Activated T-helper 17 cell treated with anti-CD3 and anti-CD28 coated beads, Interleukin-2, amount 50 U/mL, for 72 hours (primary cell): ENCODE measurements around the gene FAIM2. TPM values are rescaled to one million over a fixed set of nuclear protein-coding genes. Genes with fewer than 3 reads are reported as not detected.

Experiments used
- ATAC-seq: fragments of 150-1000 bp; cut with Tn5 transposase; replicated peaks from 2 replicates; pipeline ENCODE4 v1.10.0; 2021; ENCODE audit warnings: mild to moderate bottlenecking, moderate library complexity
- H3K27ac Mint-ChIP-seq: one replicate; pipeline ENCODE4 v1.8.0; 2022; ENCODE audit warnings: mixed read lengths
- H3K27me3 Mint-ChIP-seq: one replicate; pipeline ENCODE4 v1.8.0; 2022; ENCODE audit warnings: mixed read lengths
- H3K36me3 Mint-ChIP-seq: one replicate; pipeline ENCODE4 v1.8.0; 2022; ENCODE audit warnings: low read depth, mild to moderate bottlenecking, mixed read lengths
- H3K4me1 Mint-ChIP-seq: one replicate; pipeline ENCODE4 v1.8.0; 2022; ENCODE audit warnings: mixed read lengths
- H3K4me3 Mint-ChIP-seq: one replicate; pipeline ENCODE4 v1.8.0; 2022; ENCODE audit warnings: mild to moderate bottlenecking, mixed read lengths
- H3K9me3 Mint-ChIP-seq: one replicate; pipeline ENCODE4 v1.8.0; 2022; ENCODE audit warnings: mixed read lengths
- total RNA-seq, 2 donors: library from RNA; stranded (reverse); gene quantifications; one replicate each; pipeline ENCODE4 v1.2.3, GENCODE V29; 2022

FAIM2 gene
- total RNA-seq, 2 donors from 2014 or later: 0.73 to 1.6 TPM

GRCh38 chr12:49900371-49900770 lies 3.3 kb downstream of the FAIM2 start:
- no peaks in the 10 kb centered on the region for H3K36me3 Mint-ChIP-seq

DNA sequence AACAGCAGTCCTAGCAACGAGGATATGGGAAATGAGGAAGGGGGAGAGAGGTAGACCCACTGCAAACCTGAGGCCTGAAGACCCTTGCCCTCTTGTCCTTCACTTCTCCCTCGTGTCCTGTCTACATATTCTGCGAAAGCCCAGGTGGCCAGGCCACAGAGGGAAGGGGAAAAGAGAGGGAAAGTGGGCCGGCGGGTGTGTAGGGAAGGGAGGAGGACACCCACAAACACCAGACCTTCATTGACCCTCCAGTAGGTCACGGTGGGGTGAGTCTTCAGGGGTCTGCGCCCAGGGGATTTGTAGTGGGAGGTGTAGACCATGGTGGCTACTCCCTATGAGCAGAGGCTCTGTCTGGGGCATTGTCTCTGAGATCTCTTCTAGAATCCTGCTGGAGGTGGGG lies 3.8 kb downstream of the FAIM2 start:
- no peaks in the 10 kb centered on the region for H3K9me3 Mint-ChIP-seq
- no peaks in the 10 kb centered on the region for H3K36me3 Mint-ChIP-seq
- no peak for ATAC-seq
- H3K4me3 Mint-ChIP-seq: no peak overlapping the region
- peaks cover 4% of the 10 kb centered on the region for H3K27me3 Mint-ChIP-seq
- peaks cover 8% of the 10 kb centered on the region for H3K4me1 Mint-ChIP-seq
- no peak overlapping the region for H3K27ac Mint-ChIP-seq

More at GRCh38 chr12:49900371-49900770, 3.3 kb downstream of the FAIM2 start:
- Mint-ChIP-seq H3K27ac (no peak overlapping the region), H3K4me1 (peaks cover 8% of the 10 kb centered on the region), H3K9me3 (no peaks in the 10 kb centered on the region), H3K4me3 (no peak overlapping the region), H3K27me3 (peaks cover 4% of the 10 kb centered on the region)
- no peak for ATAC-seq

- Mint-ChIP-seq H3K4me1 (peaks cover 3% of the 10 kb centered on the region), H3K9me3 (no peaks in the 10 kb centered on the region), H3K27me3 (no peaks in the 10 kb centered on the region), H3K36me3 (no peaks in the 10 kb centered on the region), H3K4me3 (no peak overlapping the region), H3K27ac (no peak overlapping the region)
- ATAC-seq: no peak
These were observed 4.3 kb downstream of the FAIM2 start for GRCh38 chr12:49899286-49899843.

DNA sequence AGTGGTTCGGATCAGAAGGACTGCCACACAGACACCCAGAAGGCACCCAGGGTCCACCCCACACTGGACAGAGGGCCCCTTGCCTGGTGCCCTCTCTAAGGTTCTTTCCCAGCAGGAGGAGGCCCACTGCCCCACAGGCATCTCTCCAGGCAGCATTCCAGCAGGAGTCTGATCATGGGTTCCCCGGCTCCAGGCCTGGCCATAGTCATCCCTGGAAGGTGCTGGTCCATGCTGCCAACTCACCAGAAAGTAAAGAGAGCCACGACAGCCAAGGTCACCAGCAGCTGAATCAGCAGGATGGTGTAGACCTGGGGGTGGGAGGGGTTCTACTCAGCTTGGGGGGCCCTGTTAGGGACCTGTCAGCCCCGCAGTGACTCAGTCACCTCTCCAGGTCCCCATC lies 6.4 kb downstream of the FAIM2 start:
- no peak overlapping the region for H3K4me3 Mint-ChIP-seq
- no peak for ATAC-seq

GRCh38 chr12:49895773-49896172 lies 7.9 kb downstream of the FAIM2 start:
- ATAC-seq: no peak
- Mint-ChIP-seq H3K27ac (no peak overlapping the region), H3K4me1 (no peaks in the 10 kb centered on the region), H3K36me3 (no peaks in the 10 kb centered on the region), H3K9me3 (no peaks in the 10 kb centered on the region), H3K27me3 (peaks cover 10% of the 10 kb centered on the region), H3K4me3 (no peak overlapping the region)

More for the DNA sequence above, 6.4 kb downstream of the FAIM2 start:
- H3K9me3 Mint-ChIP-seq: no peaks in the 10 kb centered on the region
- H3K27me3 Mint-ChIP-seq: peaks cover 6% of the 10 kb centered on the region
- no peak overlapping the region for H3K27ac Mint-ChIP-seq
- no peaks in the 10 kb centered on the region for H3K4me1 Mint-ChIP-seq
- no peaks in the 10 kb centered on the region for H3K36me3 Mint-ChIP-seq

- no peak overlapping the region for H3K4me3 Mint-ChIP-seq
- H3K36me3 Mint-ChIP-seq: no peaks in the 10 kb centered on the region
- no peak for ATAC-seq
- H3K27ac Mint-ChIP-seq: no peak overlapping the region
- peaks cover 10% of the 10 kb centered on the region for H3K27me3 Mint-ChIP-seq
- no peaks in the 10 kb centered on the region for H3K4me1 Mint-ChIP-seq
- H3K9me3 Mint-ChIP-seq: no peaks in the 10 kb centered on the region
These were observed 8.9 kb downstream of the FAIM2 start for GRCh38 chr12:49894751-49895148.

DNA sequence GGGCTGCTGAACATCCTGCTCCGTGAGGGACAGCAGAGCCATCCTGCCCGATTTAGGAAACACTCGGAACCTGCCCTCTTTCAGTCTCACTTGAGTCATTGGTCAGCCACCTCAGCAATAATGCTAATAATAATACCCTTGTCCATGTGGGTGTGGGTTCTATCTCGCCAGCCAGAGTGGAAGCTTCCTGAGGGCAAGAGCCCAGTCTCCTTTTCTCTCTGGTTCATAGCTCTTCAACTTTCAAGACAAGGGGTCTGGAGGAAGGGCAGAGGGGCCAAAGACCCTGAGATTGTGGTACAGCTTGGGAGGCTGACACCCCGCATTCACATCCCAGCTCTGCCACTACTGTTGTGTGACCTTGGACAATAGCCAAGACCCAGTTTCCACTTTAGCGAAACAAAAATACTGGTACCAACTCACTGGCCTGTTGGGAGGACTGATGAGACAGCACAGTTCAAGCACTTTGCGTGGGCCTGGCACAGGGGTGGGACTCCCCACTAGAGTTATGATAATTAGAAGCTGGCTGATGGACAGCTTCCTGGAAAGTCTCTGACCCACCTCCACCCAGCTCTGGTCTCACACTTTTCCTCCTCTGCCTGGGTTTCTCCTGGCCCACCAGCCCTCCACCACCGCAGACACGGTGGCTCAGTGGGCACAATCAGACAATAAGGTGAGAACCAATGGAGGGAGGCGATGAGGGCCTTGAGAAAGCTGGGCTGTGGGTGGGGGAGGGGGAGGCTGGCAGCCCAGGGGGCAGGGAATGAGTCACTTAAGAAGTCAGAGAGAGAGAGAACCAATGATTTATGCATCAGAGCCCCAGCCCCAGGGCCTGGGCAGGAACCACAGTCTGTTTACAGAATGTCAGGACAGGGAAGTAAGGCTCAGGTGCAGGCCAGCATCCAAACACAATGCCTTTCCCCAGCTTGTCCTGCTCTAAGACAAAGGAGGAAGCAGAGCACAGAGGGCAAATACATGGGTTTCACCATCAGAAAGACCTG lies 9.6 kb downstream of the FAIM2 start:
- no peaks in the 10 kb centered on the region for H3K9me3 Mint-ChIP-seq
- no peaks in the 10 kb centered on the region for H3K36me3 Mint-ChIP-seq
- ATAC-seq: peak; percentile 21
- H3K4me1 Mint-ChIP-seq: no peaks in the 10 kb centered on the region
- no peak overlapping the region for H3K4me3 Mint-ChIP-seq
- H3K27ac Mint-ChIP-seq: peak overlapping the region; percentile 20
- peaks cover 10% of the 10 kb centered on the region for H3K27me3 Mint-ChIP-seq

- Mint-ChIP-seq H3K4me1 (no peaks in the 10 kb centered on the region), H3K9me3 (no peaks in the 10 kb centered on the region), H3K36me3 (no peaks in the 10 kb centered on the region), H3K27ac (no peak overlapping the region), H3K4me3 (no peak overlapping the region), H3K27me3 (peaks cover 10% of the 10 kb centered on the region)
- no peak for ATAC-seq
These were observed 10.9 kb downstream of the FAIM2 start for GRCh38 chr12:49892732-49893317.

- peaks cover 10% of the 10 kb centered on the region for H3K27me3 Mint-ChIP-seq
- H3K9me3 Mint-ChIP-seq: no peaks in the 10 kb centered on the region
- H3K27ac Mint-ChIP-seq: peak overlapping the region; percentile 9
- H3K36me3 Mint-ChIP-seq: no peaks in the 10 kb centered on the region
- H3K4me3 Mint-ChIP-seq: no peak overlapping the region
- no peaks in the 10 kb centered on the region for H3K4me1 Mint-ChIP-seq
- ATAC-seq: no peak
These were observed 11.5 kb downstream of the FAIM2 start for GRCh38 chr12:49892084-49892731.

- ATAC-seq: no peak
- no peaks in the 10 kb centered on the region for H3K36me3 Mint-ChIP-seq
- peaks cover 13% of the 10 kb centered on the region for H3K27me3 Mint-ChIP-seq
- H3K9me3 Mint-ChIP-seq: no peaks in the 10 kb centered on the region
- H3K4me3 Mint-ChIP-seq: no peak overlapping the region
- H3K27ac Mint-ChIP-seq: no peak overlapping the region
- no peaks in the 10 kb centered on the region for H3K4me1 Mint-ChIP-seq
These were observed 12.2 kb downstream of the FAIM2 start for GRCh38 chr12:49891476-49891875.

DNA sequence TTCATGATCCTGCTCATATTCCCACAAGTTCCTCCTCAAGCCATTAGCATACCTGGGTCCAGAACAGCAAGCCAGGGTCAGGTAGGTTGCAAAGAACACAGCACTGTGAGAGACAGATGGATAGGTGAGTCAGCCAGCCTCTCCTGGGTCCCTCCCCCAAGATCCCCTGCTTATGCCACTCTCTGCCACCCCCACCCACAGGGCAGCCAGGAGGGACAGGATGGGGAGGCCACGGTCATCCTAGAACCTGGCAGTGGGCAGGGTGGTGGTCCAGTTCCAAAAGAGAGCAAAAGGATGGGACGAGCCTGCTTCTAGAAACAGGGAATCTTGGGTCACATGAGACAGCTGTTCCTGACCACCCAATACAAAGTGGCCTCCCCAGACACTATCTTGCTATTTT lies 12.7 kb downstream of the FAIM2 start:
- Mint-ChIP-seq H3K9me3 (no peaks in the 10 kb centered on the region), H3K4me3 (no peak overlapping the region), H3K4me1 (no peaks in the 10 kb centered on the region), H3K27me3 (peaks cover 13% of the 10 kb centered on the region), H3K36me3 (no peaks in the 10 kb centered on the region), H3K27ac (no peak overlapping the region)
- no peak for ATAC-seq

DNA sequence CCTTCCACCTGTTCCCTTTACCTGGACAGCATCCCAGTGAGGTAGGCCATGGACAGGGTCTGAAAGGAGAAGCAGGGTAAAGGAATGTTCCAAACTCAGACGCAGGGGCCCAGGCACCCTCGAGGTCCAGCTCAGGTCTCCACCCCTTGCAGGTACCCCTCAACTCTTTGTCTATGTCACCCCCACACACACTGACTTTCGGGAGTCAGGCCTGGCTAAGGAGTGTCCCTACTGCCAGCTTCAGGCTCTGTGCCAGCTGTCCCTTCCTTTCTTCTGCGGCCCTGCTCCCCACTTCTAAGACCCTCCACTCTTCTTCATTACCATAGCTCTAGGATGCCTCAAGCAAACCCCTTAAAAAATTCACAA lies 13.6 kb downstream of the FAIM2 start:
- Mint-ChIP-seq H3K4me3 (no peak overlapping the region), H3K27me3 (peaks cover 15% of the 10 kb centered on the region), H3K9me3 (no peaks in the 10 kb centered on the region), H3K36me3 (no peaks in the 10 kb centered on the region), H3K27ac (no peak overlapping the region), H3K4me1 (no peaks in the 10 kb centered on the region)
- no peak for ATAC-seq

GRCh38 chr12:49889361-49890095 lies 14.2 kb downstream of the FAIM2 start:
- peaks cover 15% of the 10 kb centered on the region for H3K27me3 Mint-ChIP-seq
- no peak overlapping the region for H3K4me3 Mint-ChIP-seq
- no peaks in the 10 kb centered on the region for H3K9me3 Mint-ChIP-seq
- no peaks in the 10 kb centered on the region for H3K36me3 Mint-ChIP-seq
- no peak for ATAC-seq
- H3K4me1 Mint-ChIP-seq: no peaks in the 10 kb centered on the region
- H3K27ac Mint-ChIP-seq: no peak overlapping the region
